Activated CD4-positive, alpha-beta T cell treated with anti-CD3 and anti-CD28 coated beads for 4 hours (primary cell): ENCODE results near the gene ANK3.
"Not testable (repeated sequence)": the region's sequence is repeated elsewhere in the genome, so short reads cannot be mapped to it uniquely, and the experiment has no call there.

Source experiments
- DNase-seq, 2 donors: peaks; one replicate each; pipeline ENCODE4 v3.0.0-alpha.2; 2020

ANK3 gene

DNA sequence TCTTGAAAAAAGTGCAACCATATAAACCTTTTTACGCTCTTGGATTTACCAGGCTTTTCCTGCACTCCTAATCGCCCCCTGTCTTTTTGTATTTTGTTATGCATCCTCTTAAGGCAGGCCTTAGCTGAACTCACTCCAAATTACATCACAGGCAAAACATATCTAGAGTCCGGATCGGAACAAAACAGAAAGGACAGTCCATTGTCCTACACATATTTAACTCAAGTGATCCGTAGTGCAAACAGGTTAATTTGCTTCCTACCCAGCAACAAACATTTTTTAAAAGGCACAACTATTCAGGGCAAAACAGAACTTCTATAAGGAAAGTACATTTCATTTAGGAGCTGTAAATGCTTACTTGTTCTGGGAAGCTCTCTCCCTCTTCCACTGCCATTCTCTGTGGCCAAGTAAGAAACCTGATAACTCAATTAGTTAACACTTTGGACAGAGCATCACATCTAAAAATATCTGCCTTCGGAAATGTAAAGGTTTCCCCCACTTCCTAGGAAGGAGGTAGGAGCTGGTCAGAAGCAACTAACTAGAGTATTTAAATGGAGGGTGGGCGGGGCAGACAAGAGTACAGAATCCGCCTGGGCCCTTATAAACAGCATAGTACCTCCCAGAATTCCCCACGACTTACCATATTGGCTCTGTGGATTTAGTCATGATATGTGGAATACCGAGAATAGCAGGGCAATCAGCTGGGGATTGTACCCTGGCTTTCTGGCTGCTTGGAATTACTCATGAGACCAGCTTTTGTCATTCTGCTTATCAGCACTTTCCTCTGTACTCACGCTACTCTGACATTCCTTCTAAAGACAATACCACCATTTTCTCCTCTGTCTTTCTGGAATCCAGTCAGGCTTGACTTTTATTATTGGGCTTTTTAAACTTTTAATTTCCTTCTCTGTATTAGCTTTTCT is 89.5 kb downstream of the ANK3 start:
- no peak for DNase-seq

- no peak for DNase-seq
Measured at GRCh38 chr10:60299390-60299778, 90.3 kb downstream of the ANK3 start.

DNA sequence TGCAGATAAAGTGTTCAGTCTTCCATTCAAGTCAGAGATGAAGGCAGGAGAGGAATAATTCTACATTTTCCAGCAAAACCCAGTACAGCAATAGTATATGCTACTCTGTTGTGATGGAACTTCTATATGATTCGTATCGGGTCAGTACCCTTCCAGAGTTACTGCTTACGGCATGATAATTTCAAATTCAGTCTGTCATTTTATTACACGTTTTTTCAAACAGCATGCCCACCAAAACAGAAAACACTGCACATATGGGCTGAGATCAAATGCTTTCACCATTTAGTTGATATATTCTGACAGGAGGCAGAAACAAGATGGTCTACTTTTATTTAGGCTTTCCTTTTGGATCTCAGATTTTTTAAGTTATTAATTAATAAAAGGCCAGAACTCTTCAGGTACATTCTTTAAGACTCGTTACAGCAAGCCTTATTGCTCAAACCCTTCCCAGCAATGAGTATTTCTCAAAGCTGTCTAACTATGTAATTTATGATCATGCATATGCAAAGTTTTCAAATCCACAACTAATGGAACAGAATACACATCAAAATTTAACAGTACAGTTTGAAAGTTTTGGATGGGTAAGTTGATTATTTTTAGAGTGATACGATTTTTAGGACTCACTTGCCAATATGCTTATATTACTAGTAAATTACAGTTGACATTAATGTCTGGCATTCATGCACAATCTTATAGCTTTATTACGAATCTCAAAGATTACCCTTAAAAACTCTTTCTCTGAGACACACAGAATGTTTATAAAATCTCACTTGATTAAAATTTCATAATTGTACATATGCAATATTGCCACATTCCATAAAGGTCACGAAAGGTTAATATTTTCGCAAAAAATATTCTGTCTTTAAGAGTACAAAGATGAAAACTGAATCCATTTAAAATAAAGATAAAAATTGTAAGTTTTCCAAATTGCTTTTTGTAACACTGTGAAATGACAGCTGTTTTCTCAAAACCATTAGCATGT is 91.0 kb downstream of the ANK3 start:
- DNase-seq: no peak

GRCh38 chr10:60296073-60296472 is 93.6 kb downstream of the ANK3 start:
- no peak for DNase-seq

GRCh38 chr10:60295028-60295937 is 94.4 kb downstream of the ANK3 start:
- no peak for DNase-seq

DNA sequence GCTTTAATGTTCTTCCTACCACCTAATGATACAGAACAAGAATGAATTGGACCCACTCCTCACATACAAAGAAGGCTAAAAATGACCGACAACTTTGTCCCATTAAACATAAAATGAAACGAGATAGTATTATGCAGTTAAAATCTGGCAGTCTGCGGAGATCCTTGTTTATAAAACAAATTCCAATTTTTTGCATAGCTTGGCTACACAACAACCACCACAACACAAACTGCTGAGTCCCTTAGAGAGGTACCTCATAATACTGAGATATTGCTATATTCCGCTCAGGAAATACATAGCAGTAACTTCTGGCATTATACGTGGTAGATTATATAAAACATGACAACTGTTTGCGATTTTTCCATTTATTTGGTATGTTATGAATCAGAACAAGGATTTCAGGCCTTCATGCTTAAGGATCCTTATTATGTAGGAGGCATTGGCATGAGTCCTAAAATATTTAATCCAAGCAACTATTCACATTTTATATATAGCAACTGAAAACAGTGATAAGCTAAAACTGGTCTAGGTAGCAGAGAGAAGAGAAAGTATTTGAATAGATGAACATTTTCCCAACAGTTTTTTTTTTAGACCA is 96.0 kb downstream of the ANK3 start:
- no peak for DNase-seq

- DNase-seq: no peak
Measured at GRCh38 chr10:60292998-60293397, 96.7 kb downstream of the ANK3 start.

- DNase-seq: not testable (repeated sequence)
Measured at GRCh38 chr10:60292536-60292935, 97.1 kb downstream of the ANK3 start.

DNA sequence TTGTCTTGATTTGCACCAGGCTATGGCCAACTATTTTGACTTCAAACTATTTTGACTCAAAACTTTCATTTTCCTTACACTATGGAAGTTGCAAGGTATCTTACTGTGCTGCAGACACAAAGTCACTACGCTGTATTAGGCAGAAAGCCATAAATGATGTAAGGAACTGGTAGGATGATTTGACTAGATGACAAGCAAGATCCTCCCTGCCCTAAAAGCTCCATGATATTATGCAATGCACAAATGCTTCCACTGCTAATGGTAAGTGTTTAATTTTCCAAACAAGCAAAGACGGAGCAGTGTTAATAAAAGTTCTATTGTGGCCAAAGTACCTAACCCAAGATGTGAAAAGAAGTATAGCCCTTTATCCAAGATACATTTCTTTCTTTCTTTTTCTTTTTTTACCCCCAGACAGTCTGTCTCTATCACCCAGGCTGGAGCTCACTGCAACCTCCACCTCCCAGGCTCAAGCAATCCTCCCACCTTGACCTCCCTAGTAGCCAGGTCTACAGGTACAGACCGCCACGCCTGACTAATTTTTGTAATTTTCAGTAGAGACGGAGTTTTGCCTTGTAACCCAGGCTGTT is 98.2 kb downstream of the ANK3 start:
- DNase-seq: no peak

DNA sequence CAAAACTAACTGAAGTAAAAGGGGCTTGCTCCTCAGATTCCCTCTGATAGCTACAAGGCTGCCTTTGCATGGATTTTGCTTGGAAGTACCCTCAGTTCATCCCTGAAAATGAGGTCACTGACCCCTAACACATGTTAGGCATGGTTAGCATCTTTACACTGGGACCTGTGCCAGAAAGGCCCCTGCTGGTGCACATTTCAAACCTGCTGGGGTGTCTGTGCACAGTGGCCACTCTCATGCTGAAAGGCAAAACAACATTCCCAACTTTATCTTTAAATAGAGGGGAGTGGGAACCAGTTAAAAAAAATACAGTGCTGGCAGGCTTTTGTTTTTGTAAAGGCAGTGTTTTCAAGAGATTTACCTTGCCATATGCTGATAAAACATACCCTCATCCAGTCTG is 99.1 kb downstream of the ANK3 start:
- no peak for DNase-seq

GRCh38 chr10:60289800-60290199 is 99.9 kb downstream of the ANK3 start:
- DNase-seq: no peak

DNA sequence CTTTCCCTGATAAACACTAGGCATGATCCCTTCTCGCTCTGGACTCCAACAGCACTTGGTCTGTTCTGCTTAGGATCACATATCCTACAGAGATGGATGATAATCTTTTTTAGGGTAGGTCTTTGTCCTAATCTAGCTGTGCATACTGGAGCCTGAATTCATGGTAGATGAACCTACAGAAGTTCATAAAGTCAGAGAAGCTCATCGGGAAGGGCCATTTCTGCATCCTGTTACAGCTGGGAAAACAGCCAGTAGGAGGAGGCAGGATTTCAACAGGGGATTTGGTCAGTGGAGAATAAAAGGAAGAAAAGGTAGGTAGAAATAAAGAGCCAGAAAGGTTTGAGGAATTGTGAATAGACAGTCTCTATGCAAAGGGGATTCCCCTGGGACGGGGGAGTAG is 101.4 kb downstream of the ANK3 start:
- no peak for DNase-seq

DNA sequence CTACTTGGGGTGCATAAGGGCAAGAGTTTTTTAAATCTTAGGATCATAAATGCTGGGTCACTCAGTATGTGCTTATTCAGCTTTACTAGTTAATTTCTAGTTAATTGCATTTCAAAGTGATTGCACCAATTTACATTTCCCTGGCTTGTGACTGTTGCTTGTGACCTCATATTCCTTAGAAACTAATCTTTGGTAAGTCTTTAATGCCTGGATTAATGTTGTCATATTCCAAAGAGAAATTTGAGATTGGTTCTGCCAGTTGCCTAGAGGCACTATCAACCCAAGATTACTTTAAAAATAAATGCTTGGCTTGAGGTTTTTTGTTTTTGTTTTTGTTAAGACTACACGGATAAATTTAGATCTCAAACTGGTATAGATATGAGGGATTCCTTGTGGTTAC is 103.1 kb downstream of the ANK3 start:
- no peak for DNase-seq

DNA sequence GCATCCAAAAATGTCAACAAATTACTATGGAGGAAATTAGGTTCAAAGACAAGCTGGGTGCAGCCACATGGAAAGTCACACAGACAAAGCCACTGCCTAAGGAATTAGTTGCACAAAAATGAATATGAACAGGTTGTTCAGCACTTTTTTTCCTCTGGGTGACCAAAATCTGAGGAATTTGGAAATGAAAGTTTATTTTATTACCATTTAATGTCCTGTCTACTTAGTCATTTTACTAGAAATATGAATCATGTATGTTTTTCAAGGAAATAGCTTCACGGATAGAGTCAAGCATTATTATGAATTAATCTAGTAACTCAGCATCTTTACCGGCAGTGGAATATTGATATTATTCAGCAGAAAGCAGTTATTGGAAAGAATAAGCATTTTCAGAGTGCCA is 106.3 kb downstream of the ANK3 start:
- no peak for DNase-seq

GRCh38 chr10:60282771-60283353 is 106.8 kb downstream of the ANK3 start:
- no peak for DNase-seq

GRCh38 chr10:60281792-60282353 is 107.8 kb downstream of the ANK3 start:
- no peak for DNase-seq

GRCh38 chr10:60281331-60281730 is 108.3 kb downstream of the ANK3 start:
- DNase-seq: no peak

GRCh38 chr10:60280475-60280874 is 109.2 kb downstream of the ANK3 start:
- no peak for DNase-seq

DNA sequence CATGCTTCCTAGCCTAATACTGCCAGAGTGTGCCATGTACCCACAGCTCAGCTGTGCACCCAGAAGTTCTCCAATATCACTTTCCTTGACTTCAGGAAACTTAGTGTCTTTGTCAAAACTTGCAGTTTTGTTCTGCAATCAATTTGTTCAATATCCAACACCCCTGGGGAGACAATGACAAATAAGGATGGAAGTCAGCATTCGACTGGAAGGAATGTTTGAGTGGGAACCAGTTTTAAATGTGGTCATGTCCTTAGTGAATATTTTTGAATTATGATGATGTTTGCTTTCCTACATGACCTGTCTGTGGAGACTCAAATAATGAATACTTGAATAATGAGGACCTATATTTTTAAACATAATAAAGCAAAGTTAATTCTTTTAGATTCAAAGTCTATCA is 112.0 kb downstream of the ANK3 start:
- DNase-seq: no peak

GRCh38 chr10:60276232-60276631 is 113.4 kb downstream of the ANK3 start:
- DNase-seq: no peak
